PC-3 (cell line): ENCODE data around the gene ANKRD13B. TPM values are rescaled to one million over a fixed set of nuclear protein-coding genes. Genes with fewer than 3 reads are reported as not detected.

Source experiments
- ATAC-seq: fragments of 200-7000 bp; cut with Tn5 transposase; 2 replicates; pipeline ENCODE4 v1.9.1; 2020; ENCODE audit warnings: mild to moderate bottlenecking, moderate library complexity
- BruUV-seq: library from RNA; stranded (reverse); fragments of 400-500 nt; replicated peaks from 2 replicates; lab custom pipeline; 2021; lab: Mats Ljungman, UMichigan
- CTCF ChIA-PET: fragments of 300-600 bp; sonication (Branson Sonifier 250); formaldehyde crosslinking; loops from one replicate; lab custom pipeline; 2022; ENCODE audit warnings: antibody characterized with exemption; lab: Charles Lee
- POLR2A ChIA-PET: fragments of 300-600 bp; sonication (Branson Sonifier 250); formaldehyde crosslinking; loops from one replicate; lab custom pipeline; 2022; ENCODE audit warnings: antibody characterized with exemption; ENCODE audit not compliant: unreplicated experiment; lab: Charles Lee
- DNase-seq: peaks from one replicate; pipeline ENCODE4 v3.0.0-alpha.2; 2015
- H2AFZ ChIP-seq: fragments of 300-600 bp; sonication (generic); 2 replicates; pipeline ENCODE4 v1.6.0; 2016; ENCODE audit warnings: antibody characterized with exemption, low read length
- H3F3A ChIP-seq: fragments of 300-600 bp; sonication (generic); one replicate; pipeline ENCODE4 v1.6.0; 2017; ENCODE audit warnings: antibody characterized with exemption, low read length, control low read depth, mild to moderate bottlenecking; ENCODE audit not compliant: unreplicated experiment
- H3K27ac ChIP-seq: fragments of 300-600 bp; sonication (generic); 2 replicates; pipeline ENCODE4 v1.5.1; 2016; ENCODE audit warnings: mild to moderate bottlenecking, low read length
- H3K27me3 ChIP-seq: fragments of 300-600 bp; sonication (generic); 2 replicates; pipeline ENCODE4 v1.6.1; 2016; ENCODE audit warnings: low read length, mixed read lengths
- H3K36me3 ChIP-seq: fragments of 300-600 bp; sonication (generic); 2 replicates; pipeline ENCODE4 v1.6.1; 2016; ENCODE audit warnings: low read depth, mixed run types, low read length, mixed read lengths
- H3K4me1 ChIP-seq: fragments of 300-600 bp; sonication (generic); 2 replicates; pipeline ENCODE4 v1.5.1; 2016; ENCODE audit warnings: low read length; ENCODE audit not compliant: insufficient read depth
- H3K4me2 ChIP-seq: fragments of 300-600 bp; sonication (generic); 2 replicates; pipeline ENCODE4 v1.6.0; 2016; ENCODE audit warnings: low read length
- H3K4me3 ChIP-seq: fragments of 300-600 bp; sonication (generic); 2 replicates; pipeline ENCODE4 v1.5.1; 2016; ENCODE audit warnings: mild to moderate bottlenecking, low read length, mixed read lengths
- H3K79me2 ChIP-seq: fragments of 300-600 bp; sonication (generic); 2 replicates; pipeline ENCODE4 v1.6.1; 2017; ENCODE audit warnings: low read length, mixed read lengths
- H3K9ac ChIP-seq: fragments of 300-600 bp; sonication (generic); 2 replicates; pipeline ENCODE4 v1.6.0; 2016; ENCODE audit warnings: mild to moderate bottlenecking, low read length
- H3K9me2 ChIP-seq: fragments of 300-600 bp; sonication (generic); replicated peaks from 2 replicates; pipeline ENCODE4 v1.6.1; 2016; ENCODE audit warnings: mixed run types, low read length, mixed read lengths
- H3K9me3 ChIP-seq: fragments of 300-600 bp; sonication (generic); 2 replicates; pipeline ENCODE4 v1.6.1; 2016; ENCODE audit warnings: low read length, mixed read lengths
- H4K20me1 ChIP-seq: fragments of 300-600 bp; sonication (generic); 2 replicates; pipeline ENCODE4 v1.6.1; 2016; ENCODE audit warnings: low read length, mixed read lengths
- EZH2 ChIP-seq: fragments of 300-600 bp; sonication (generic); IDR thresholded peaks from one replicate; pipeline ENCODE4 v1.6.1; 2017; ENCODE audit warnings: antibody characterized with exemption, mild to moderate bottlenecking, low read length; ENCODE audit not compliant: unreplicated experiment
- EZH2phosphoT487 ChIP-seq: fragments of 300-600 bp; sonication (generic); IDR thresholded peaks from 2 replicates; pipeline ENCODE4 v1.6.1; 2018; ENCODE audit warnings: mild to moderate bottlenecking, antibody characterized with exemption, low read length, borderline replicate concordance
- intact Hi-C: fragments of 100-400 bp; cut with micrococcal nuclease; formaldehyde crosslinking; loops from 2 replicates; pipeline ENCODE4 v1.9.0; 2023
- total RNA-seq: library from RNA; depleted of rRNA; stranded (reverse); fragments of >200 nt; gene quantifications from 2 replicates; pipeline ENCODE4 v1.2.3, GENCODE V29; 2014
- TF ChIP-seq, protein P1 (sequence below): fragments of 300-600 bp; sonication (generic); conservative IDR thresholded peaks from 2 replicates; pipeline ENCODE4 v1.5.1; 2017; ENCODE audit warnings: antibody characterized with exemption, low read depth, mild to moderate bottlenecking, low read length

Gene ANKRD13B
- total RNA-seq, 1 experiment from 2014 or later = 11.2 TPM

DNA sequence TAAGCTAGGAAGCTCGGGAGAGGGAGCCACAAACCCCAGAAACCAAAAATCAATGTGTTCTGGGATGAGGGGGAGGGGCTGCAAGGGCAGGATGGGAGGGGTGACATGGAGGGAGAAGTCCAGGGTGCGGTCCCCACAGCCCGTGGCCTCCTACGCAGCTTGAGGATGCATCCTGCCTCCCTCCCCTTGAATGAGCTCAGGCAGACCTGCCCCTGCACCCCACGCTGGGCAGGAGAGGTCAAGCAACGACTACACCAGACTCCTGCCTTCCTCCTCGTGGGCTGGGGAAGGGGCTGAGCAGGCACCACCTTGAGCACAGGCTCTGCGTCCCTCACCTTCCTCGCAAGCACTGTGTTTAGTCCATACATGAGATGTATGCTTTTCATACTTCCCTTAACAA lies 3.9 kb downstream of the ANKRD13B start:
- Histone ChIP-seq H3K79me2 (peaks cover 8% of the 10 kb centered on the region; the same call in 1 of the 2 replicates), H3K27ac (no peak overlapping the region), H4K20me1 (no peaks in the 10 kb centered on the region), H3K4me3 (no peak overlapping the region), H3K9me2 (no peaks in the 10 kb centered on the region), H3K27me3 (no peaks in the 10 kb centered on the region), H3K9ac (no peak overlapping the region), H3F3A (no peaks in the 10 kb centered on the region), H2AFZ (no peak overlapping the region), H3K4me1 (peaks cover 28% of the 10 kb centered on the region), H3K9me3 (no peaks in the 10 kb centered on the region), H3K4me2 (no peak overlapping the region), H3K36me3 (no peaks in the 10 kb centered on the region)
- no TSS peak for BruUV-seq
- ATAC-seq = no peak
- CTCF ChIA-PET = no interaction called here
- POLR2A ChIA-PET = no interaction called here
- DNase-seq = no peak
- intact Hi-C loops = no loop called here
- TF ChIP-seq EZH2phosphoT487 = no peak
- no peak for TF ChIP-seq EZH2
- TF ChIP-seq, protein P1, sequence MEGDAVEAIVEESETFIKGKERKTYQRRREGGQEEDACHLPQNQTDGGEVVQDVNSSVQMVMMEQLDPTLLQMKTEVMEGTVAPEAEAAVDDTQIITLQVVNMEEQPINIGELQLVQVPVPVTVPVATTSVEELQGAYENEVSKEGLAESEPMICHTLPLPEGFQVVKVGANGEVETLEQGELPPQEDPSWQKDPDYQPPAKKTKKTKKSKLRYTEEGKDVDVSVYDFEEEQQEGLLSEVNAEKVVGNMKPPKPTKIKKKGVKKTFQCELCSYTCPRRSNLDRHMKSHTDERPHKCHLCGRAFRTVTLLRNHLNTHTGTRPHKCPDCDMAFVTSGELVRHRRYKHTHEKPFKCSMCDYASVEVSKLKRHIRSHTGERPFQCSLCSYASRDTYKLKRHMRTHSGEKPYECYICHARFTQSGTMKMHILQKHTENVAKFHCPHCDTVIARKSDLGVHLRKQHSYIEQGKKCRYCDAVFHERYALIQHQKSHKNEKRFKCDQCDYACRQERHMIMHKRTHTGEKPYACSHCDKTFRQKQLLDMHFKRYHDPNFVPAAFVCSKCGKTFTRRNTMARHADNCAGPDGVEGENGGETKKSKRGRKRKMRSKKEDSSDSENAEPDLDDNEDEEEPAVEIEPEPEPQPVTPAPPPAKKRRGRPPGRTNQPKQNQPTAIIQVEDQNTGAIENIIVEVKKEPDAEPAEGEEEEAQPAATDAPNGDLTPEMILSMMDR = no peak

DNA sequence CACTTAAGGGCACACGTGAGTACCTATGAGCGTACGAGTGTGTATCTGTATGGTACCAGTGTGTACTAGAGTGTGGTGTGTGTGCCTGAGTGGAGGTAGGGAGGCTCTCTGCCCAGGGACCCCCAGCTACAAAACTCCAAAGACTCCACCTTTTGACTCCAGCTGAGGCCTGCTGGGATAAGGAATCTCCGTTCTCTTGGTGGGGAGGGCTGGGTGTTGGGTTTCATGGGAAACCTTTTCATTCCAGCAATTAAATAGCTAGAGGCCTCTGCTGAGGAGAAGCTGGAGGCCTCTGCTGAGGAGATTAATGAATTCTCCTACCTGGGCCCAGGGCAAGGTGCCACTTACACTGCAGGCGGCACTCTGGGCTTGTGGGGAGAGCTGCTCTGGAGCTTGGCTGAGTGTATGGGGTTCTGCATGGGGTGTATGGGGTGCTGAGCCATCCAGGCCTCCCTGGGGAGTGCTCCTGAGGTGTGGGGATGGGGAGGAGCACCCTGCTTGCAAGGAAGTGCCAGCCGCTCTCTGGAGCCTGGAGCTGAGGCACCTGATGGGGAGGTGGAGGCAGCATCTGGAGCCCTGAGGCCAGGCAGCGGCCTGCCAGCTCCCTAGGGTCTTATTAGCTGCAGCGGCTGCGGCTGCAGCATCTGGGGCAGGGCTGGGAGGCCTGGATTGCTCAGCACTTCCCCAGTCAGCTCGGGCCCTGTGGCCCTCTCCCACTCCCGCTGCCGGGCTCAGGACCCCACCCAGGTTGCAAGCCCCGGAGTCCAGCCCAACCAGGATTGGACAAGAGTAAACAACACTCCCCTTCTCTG lies 4.6 kb downstream of the ANKRD13B start:
- Histone ChIP-seq H3K4me1 (peaks cover 20% of the 10 kb centered on the region), H3K4me2 (no peak overlapping the region), H3F3A (no peaks in the 10 kb centered on the region), H3K9me3 (no peaks in the 10 kb centered on the region), H4K20me1 (no peaks in the 10 kb centered on the region), H3K9ac (no peak overlapping the region), H3K27ac (no peak overlapping the region), H3K27me3 (no peaks in the 10 kb centered on the region), H3K9me2 (no peaks in the 10 kb centered on the region), H3K4me3 (no peak overlapping the region), H3K79me2 (peaks cover 8% of the 10 kb centered on the region; the same call in 1 of the 2 replicates), H2AFZ (no peak overlapping the region), H3K36me3 (no peaks in the 10 kb centered on the region)
- BruUV-seq = no TSS peak
- CTCF ChIA-PET = no interaction called here
- ATAC-seq = no peak
- POLR2A ChIA-PET = no interaction called here
- DNase-seq = no peak
- intact Hi-C loops = no loop called here
- no peak for TF ChIP-seq EZH2phosphoT487
- TF ChIP-seq EZH2 = no peak
- TF ChIP-seq, protein P1 = no peak

DNA sequence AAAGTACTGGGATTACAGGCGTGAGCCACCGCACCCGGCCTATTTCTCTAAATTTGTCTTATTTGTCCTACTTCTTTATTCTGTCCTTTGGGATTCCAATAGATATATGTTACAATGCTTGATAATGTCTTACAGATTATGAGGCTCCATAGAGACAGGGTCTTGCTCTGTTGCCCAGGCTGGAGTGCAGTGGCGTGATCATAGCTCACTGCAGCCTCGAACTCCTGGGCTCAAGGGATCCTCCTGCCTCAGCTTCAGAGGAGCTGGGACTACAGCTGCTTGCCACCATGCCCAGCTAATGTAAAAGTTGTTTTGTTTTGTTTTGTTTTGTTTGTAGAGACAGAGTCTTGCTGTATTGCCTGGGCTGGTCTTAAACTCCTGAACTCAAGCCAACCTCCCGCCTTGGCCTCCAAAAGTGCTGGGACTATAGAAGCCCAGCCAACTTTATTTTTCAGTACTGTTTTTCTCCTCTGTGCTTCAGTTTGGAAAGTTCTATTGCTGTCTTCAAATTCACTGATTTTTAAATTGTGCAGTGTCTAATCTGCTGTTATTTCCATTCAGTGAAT lies 10.3 kb downstream of the ANKRD13B start:
- Histone ChIP-seq H4K20me1 (no peaks in the 10 kb centered on the region), H3K4me2 (no peak overlapping the region), H3K9me3 (no peaks in the 10 kb centered on the region), H3K79me2 (no peaks in the 10 kb centered on the region), H3K36me3 (no peaks in the 10 kb centered on the region), H3F3A (no peaks in the 10 kb centered on the region), H3K4me1 (no peaks in the 10 kb centered on the region), H3K27ac (no peak overlapping the region), H2AFZ (no peak overlapping the region), H3K27me3 (no peaks in the 10 kb centered on the region), H3K9me2 (no peaks in the 10 kb centered on the region), H3K9ac (no peak overlapping the region), H3K4me3 (no peak overlapping the region)
- no TSS peak for BruUV-seq
- no peak for DNase-seq
- no peak for TF ChIP-seq EZH2
- no peak for TF ChIP-seq EZH2phosphoT487
- TF ChIP-seq, protein P1 = no peak
- no peak for ATAC-seq
- POLR2A ChIA-PET = no interaction called here
- CTCF ChIA-PET = no interaction called here
- intact Hi-C loops = no loop called here
